Measurements from ENCODE around the gene RRM1.

DNA sequence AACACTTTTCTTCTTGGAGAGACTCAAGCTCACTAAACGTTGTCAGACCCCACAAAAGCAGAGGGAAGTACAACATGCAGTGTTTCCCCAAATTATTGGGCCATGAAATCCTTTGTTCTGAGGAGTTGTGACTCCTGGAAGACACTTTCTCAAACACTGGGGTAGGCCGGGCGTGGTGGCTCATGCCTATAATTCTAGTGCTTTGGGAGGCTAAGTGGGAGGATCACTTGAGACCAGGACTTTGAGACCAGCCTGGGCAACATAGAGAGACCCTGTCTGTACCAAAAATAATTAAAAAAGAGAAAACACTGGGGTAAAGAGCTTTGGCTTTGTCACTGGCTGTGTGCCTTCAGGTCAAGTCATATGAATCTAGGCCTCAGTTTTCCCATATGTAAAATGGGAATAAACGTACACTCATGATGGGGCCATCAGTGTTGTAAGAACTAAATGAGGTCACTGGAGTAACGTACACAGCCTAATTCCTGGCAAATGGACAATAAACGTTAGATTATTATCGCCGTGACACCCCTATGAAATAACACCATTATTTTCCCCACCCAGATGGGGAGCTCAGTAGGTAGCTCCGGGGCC lies 92.0 kb downstream of the RRM1 start:
- TF ChIP-seq CTCF (IDR thresholded peaks at IDR 0.05) (no peak), POLR2A (IDR thresholded peaks at IDR 0.05) (no peak)
